ENCODE results near the gene CELA2B. TPM values are rescaled to one million over a fixed set of nuclear protein-coding genes. Genes with fewer than 3 reads are reported as not detected.

The CELA2B gene
- total and polyA plus RNA-seq, 2 donors from 2014 or later = not detected

GRCh38 chr1:15446212-15446611 lies 29.7 kb upstream of the CELA2B start:
- Histone ChIP-seq H3K9ac (ENCODE audit: low read length in 3 of 3) (no peak overlapping the region), H3K4me1 (ENCODE audit: control insufficient read depth in 2 of 3, insufficient read depth in 2 of 3, low read depth in 1 of 3, low read length in 3 of 3) (no peaks in the 10 kb centered on the region), H3K9me3 (ENCODE audit: control insufficient read depth in 2 of 3, insufficient read depth in 1 of 3, low read length in 3 of 3) (no peaks in the 10 kb centered on the region), H3K4me3 (ENCODE audit: low read length in 3 of 3) (no peak overlapping the region), H3K36me3 (ENCODE audit: control insufficient read depth in 2 of 3, insufficient read depth in 3 of 3, low read length in 3 of 3) (no peaks in the 10 kb centered on the region), H3K27me3 (ENCODE audit: control insufficient read depth, insufficient read depth, low read length) (no peaks in the 10 kb centered on the region), H3K27ac (ENCODE audit: low read depth in 2 of 2, low read length in 2 of 2) (no peak overlapping the region)
- TF ChIP-seq CTCF (IDR thresholded peaks at IDR 0.05; ENCODE audit: borderline replicate concordance, extremely low read depth, insufficient read depth) = no peak
- intact Hi-C loops (cut with DNase I) = no loop called here
- DNase-seq = no peak
- no peak for FAIRE-seq

GRCh38 chr1:15448877-15449462 lies 26.9 kb upstream of the CELA2B start:
- DNase-seq (no peak), FAIRE-seq (no peak)
- Histone ChIP-seq H3K9me3 (ENCODE audit: control insufficient read depth in 2 of 3, insufficient read depth in 1 of 3, low read length in 3 of 3) (no peaks in the 10 kb centered on the region), H3K27ac (ENCODE audit: low read depth in 2 of 2, low read length in 2 of 2) (no peak overlapping the region), H3K36me3 (ENCODE audit: control insufficient read depth in 2 of 3, insufficient read depth in 3 of 3, low read length in 3 of 3) (no peaks in the 10 kb centered on the region), H3K9ac (ENCODE audit: low read length in 3 of 3) (no peak overlapping the region), H3K4me3 (ENCODE audit: low read length in 3 of 3) (no peak overlapping the region), H3K4me1 (ENCODE audit: control insufficient read depth in 2 of 3, insufficient read depth in 2 of 3, low read depth in 1 of 3, low read length in 3 of 3) (no peaks in the 10 kb centered on the region), H3K27me3 (ENCODE audit: control insufficient read depth, insufficient read depth, low read length) (no peaks in the 10 kb centered on the region)
- intact Hi-C loops (cut with DNase I) = no loop called here
- no peak for TF ChIP-seq CTCF (IDR thresholded peaks at IDR 0.05; ENCODE audit: borderline replicate concordance, extremely low read depth, insufficient read depth)

GRCh38 chr1:15449567-15449966 lies 26.3 kb upstream of the CELA2B start:
- FAIRE-seq (no peak), DNase-seq (no peak)
- no peaks in the 10 kb centered on the region for H3K27me3 ChIP-seq (ENCODE audit: control insufficient read depth, insufficient read depth, low read length)
- H3K4me3 ChIP-seq (ENCODE audit: low read length in 3 of 3) = no peak overlapping the region
- H3K4me1 ChIP-seq (ENCODE audit: control insufficient read depth in 2 of 3, insufficient read depth in 2 of 3, low read depth in 1 of 3, low read length in 3 of 3) = no peaks in the 10 kb centered on the region
- H3K36me3 ChIP-seq (ENCODE audit: control insufficient read depth in 2 of 3, insufficient read depth in 3 of 3, low read length in 3 of 3) = no peaks in the 10 kb centered on the region
- H3K9ac ChIP-seq (ENCODE audit: low read length in 3 of 3) = no peak overlapping the region
- H3K9me3 ChIP-seq (ENCODE audit: control insufficient read depth in 2 of 3, insufficient read depth in 1 of 3, low read length in 3 of 3) = no peaks in the 10 kb centered on the region
- H3K27ac ChIP-seq (ENCODE audit: low read depth in 2 of 2, low read length in 2 of 2) = no peak overlapping the region
- no peak for TF ChIP-seq CTCF (IDR thresholded peaks at IDR 0.05; ENCODE audit: borderline replicate concordance, extremely low read depth, insufficient read depth)
- intact Hi-C loops (cut with DNase I) = no loop called here
